Glomerular visceral epithelial cell (primary cell): Measurements from ENCODE around the gene ZNF91.
"Not testable (repeated sequence)": the region's sequence is repeated elsewhere in the genome, so short reads cannot be mapped to it uniquely, and the experiment has no call there.

ENCODE experiments used
- DNase-seq: peaks from one replicate; pipeline ENCODE4 v3.0.0-alpha.2; 2016; ENCODE audit errors: extremely low spot score

The ZNF91 gene

GRCh38 chr19:23318941-23319340 is 76.3 kb downstream of the ZNF91 start:
- not testable (repeated sequence) for DNase-seq

GRCh38 chr19:23318143-23318542 is 77.1 kb downstream of the ZNF91 start:
- no peak for DNase-seq

DNA sequence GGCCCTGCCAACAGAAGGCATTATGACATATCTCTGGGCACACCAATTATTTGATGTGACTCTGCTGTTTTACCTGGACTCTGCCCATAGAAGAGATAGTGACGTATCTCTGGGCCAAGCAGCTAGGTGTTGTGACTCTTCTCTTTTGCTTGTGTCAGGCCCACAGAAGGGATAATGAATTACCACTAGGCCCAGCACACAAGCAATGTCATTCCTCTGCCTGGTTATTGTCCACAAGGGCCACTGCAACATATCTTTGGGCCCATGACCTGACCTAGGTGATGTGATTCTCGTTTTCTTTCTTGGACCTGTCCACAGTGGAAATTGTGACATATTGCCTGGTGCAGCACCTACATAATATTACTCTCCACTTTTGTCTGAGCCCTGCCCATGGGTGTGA is 80.0 kb downstream of the ZNF91 start:
- DNase-seq: no peak

- no peak for DNase-seq
Observed at GRCh38 chr19:23314505-23315251, 80.6 kb downstream of the ZNF91 start.

GRCh38 chr19:23313196-23313595 is 82.1 kb downstream of the ZNF91 start:
- DNase-seq: no peak

DNA sequence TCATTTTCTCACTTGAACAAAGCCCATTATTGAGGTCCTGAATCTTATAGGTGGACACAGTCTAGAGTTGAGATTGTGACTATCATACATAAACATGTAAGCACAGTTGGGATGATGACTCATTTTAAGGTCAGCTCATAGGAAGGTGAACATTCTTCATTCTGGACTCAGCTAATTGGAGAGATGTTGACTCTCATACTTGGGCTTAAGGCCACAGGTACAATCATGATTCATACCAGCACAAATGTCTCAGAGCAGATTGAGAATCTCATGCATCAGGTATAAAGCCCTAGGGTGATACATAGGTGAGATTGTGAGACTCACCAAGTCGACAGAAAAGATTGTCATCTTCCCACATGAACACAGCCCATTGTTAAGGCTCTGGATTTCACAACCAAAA is 82.8 kb downstream of the ZNF91 start:
- no peak for DNase-seq

GRCh38 chr19:23311551-23311950 is 83.7 kb downstream of the ZNF91 start:
- no peak for DNase-seq

GRCh38 chr19:23310729-23311211 is 84.5 kb downstream of the ZNF91 start:
- no peak for DNase-seq

- DNase-seq: no peak
Observed at GRCh38 chr19:23309926-23310325, 85.3 kb downstream of the ZNF91 start.

DNA sequence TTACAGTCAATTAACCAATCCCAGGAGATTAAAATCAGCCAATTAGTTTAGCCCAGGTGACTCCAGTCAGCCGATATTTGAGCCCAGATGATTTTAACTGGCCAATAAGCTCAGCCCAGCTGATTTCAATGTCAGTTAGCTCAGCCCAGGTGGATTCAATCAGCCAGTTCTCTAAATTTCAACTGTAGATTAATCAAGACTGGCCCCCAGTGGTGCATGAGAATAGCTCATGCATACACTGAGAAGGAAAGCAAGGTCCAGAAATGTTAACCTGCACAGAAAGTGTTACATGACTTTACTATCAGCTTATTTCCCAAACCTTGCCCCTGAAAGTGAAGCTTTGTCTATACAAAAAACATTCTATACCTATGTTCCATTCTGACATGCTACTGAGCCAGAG is 89.7 kb downstream of the ZNF91 start:
- DNase-seq: no peak

DNA sequence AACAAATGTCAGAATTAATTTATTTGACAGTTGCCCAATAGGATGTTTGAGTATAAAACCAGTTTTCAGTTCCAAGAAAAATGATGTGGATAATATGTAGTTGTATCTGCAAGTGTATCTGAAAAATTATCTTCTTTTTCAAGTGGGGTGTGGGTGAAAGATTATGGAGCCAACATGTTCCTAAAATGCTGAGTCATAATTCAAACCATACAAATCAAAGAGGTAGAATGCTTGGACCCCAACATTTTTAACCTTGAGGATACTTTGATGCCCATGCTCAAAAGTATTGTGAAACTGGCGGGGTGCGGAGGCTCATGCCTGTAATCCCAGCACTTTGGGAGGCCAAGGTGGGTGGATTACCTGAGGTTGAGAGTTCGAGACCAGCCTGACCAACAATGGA is 91.0 kb downstream of the ZNF91 start:
- DNase-seq: no peak

- DNase-seq: no peak
Observed at GRCh38 chr19:23294141-23294540, 101.1 kb downstream of the ZNF91 start.

- DNase-seq: not testable (repeated sequence)
Observed at GRCh38 chr19:23289966-23290365, 105.3 kb downstream of the ZNF91 start.
